ENCODE results near the gene ACSS3.

GRCh38 chr12:81207664-81208063 lies 129.8 kb downstream of the ACSS3 start:
- TF ChIP-seq POLR2AphosphoS5 (IDR thresholded peaks at IDR 0.05; ENCODE audit: low read depth, low read length) (no peak), TAF1 (IDR thresholded peaks at IDR 0.05; ENCODE audit: borderline replicate concordance, low read depth, low read length) (no peak), POLR2A (IDR thresholded peaks at IDR 0.05; ENCODE audit: low read depth, low read length) (no peak)
